Measurements from ENCODE around the gene ATXN7L1.
"Not testable (repeated sequence)": the region's sequence is repeated elsewhere in the genome, so short reads cannot be mapped to it uniquely, and the experiment has no call there.

Gene ATXN7L1

DNA sequence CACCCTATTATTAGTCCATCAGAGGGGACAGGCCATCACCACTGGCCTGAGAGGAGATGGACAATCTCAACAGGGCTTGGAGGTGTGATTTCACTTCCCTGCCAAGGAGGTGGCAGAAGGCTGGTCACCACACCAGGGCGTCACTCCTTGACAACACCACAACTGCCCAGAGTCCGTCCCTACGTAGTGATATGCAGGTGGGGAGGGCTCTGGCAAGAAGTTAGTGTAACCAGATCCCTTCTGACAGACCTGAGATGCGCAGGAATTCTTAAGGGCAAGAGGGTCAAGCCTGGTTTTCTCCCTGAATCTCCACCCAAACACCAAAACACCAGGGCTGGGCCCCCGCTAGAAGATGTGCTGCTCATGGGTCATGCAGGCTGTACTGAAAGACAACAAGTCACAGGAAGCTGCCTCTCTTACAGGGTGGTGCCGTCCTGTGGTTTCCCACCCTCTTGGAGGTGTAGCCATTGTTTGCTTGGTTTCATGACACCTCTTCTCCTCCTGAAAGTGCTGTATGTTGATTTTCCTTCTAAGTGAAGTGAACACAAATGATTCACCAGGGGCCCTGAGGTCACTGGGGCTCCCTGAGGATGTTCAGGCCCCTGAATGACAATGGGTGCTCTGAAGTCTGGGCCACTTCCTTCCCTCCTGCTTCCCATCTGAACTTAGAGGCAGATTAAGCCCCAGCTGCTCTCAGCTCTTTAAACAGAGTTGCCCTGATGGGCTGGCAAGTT, 27.1 kb downstream of the ATXN7L1 start:
- no peaks in the 10 kb centered on the region for H3K36me3 ChIP-seq (ENCODE audit: control insufficient read depth, insufficient read depth, low read length)
- H3K4me3 ChIP-seq (ENCODE audit: low read length), result no peak overlapping the region
- no peaks in the 10 kb centered on the region for H3K9me3 ChIP-seq (ENCODE audit: control insufficient read depth, low read length)
- H3K9ac ChIP-seq (ENCODE audit: low read length), result no peak overlapping the region
- H3K4me1 ChIP-seq (ENCODE audit: control insufficient read depth, insufficient read depth, low read length), result peaks cover 10% of the 10 kb centered on the region
- H3K27me3 ChIP-seq (ENCODE audit: control insufficient read depth, insufficient read depth, low read length), result no peaks in the 10 kb centered on the region

GRCh38 chr7:105846404-105846803, 30.0 kb downstream of the ATXN7L1 start:
- Histone ChIP-seq H3K9me3 (ENCODE audit: control insufficient read depth, low read length) (no peaks in the 10 kb centered on the region), H3K4me3 (ENCODE audit: low read length) (no peak overlapping the region), H3K36me3 (ENCODE audit: control insufficient read depth, insufficient read depth, low read length) (no peaks in the 10 kb centered on the region)

GRCh38 chr7:105844681-105845080, 31.7 kb downstream of the ATXN7L1 start:
- not testable (repeated sequence) for H3K9ac ChIP-seq (ENCODE audit: low read length); H3K36me3 ChIP-seq (ENCODE audit: control insufficient read depth, insufficient read depth, low read length); H3K4me3 ChIP-seq (ENCODE audit: low read length); H3K9me3 ChIP-seq (ENCODE audit: control insufficient read depth, low read length); H3K4me1 ChIP-seq (ENCODE audit: control insufficient read depth, insufficient read depth, low read length); H3K27me3 ChIP-seq (ENCODE audit: control insufficient read depth, insufficient read depth, low read length)

More at GRCh38 chr7:105846404-105846803, 30.0 kb downstream of the ATXN7L1 start:
- Histone ChIP-seq H3K4me1 (ENCODE audit: control insufficient read depth, insufficient read depth, low read length) (peaks cover 10% of the 10 kb centered on the region), H3K9ac (ENCODE audit: low read length) (no peak overlapping the region), H3K27me3 (ENCODE audit: control insufficient read depth, insufficient read depth, low read length) (no peaks in the 10 kb centered on the region)

DNA sequence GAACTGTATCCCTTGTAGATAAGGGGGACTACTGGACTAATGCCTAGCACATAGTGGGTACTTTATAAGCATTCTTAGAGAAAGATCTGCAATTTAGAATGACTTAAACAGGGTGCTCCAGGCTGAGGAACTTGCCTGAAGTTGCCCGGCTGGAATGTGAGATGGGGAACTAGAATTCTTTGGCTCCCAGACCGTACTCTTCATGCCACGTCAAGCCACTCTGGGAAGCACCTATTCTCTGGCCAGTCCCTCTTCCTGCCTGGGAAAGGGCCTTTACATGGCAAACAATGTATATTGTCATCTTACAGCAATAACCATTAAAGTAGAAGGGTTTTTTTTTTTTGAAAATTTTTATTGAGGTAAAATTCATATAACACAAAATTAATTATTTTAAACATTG, 34.5 kb downstream of the ATXN7L1 start:
- H3K4me1 ChIP-seq (ENCODE audit: control insufficient read depth, insufficient read depth, low read length), result peaks cover 16% of the 10 kb centered on the region
- no peaks in the 10 kb centered on the region for H3K27me3 ChIP-seq (ENCODE audit: control insufficient read depth, insufficient read depth, low read length)
- no peaks in the 10 kb centered on the region for H3K9me3 ChIP-seq (ENCODE audit: control insufficient read depth, low read length)
- H3K9ac ChIP-seq (ENCODE audit: low read length), result no peak overlapping the region
- no peak overlapping the region for H3K4me3 ChIP-seq (ENCODE audit: low read length)
- no peaks in the 10 kb centered on the region for H3K36me3 ChIP-seq (ENCODE audit: control insufficient read depth, insufficient read depth, low read length)

DNA sequence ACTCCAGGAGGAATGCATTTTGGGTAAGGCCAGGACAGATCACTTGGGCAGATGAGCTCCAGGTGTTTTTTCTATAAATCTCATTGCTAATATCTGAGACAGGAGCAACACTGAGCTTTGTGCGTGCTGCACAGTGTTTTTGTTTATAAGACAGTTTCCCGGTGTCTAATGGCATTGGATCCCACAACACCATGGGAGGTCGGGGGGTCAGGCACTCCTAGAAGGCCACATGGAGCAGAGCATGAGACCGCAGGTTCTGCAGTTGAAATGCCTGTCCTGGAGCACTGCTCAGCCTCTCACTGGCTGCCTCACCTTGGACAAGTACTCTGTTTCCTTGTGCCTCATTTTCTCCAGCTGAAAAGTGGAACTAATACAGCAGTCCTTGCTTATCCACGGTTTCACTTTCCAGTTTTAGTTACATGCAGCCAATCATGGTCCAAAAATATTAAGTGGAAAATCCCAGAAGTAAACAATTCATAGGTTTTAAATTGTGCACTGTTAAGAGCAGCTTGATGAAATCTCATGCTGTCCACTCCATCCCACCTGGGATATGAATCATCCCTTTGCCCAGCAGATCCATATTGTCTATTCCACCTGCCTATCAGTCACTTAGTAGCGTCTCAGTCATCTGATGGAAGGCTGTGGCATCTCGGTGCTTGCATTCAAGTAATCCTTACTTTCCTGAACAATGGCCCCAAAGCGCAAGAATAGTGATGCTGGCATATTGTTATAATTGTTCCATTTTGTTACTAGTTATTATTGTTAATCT, 35.2 kb downstream of the ATXN7L1 start:
- no peaks in the 10 kb centered on the region for H3K27me3 ChIP-seq (ENCODE audit: control insufficient read depth, insufficient read depth, low read length)
- peaks cover 16% of the 10 kb centered on the region for H3K4me1 ChIP-seq (ENCODE audit: control insufficient read depth, insufficient read depth, low read length)
- no peak overlapping the region for H3K4me3 ChIP-seq (ENCODE audit: low read length)
- H3K36me3 ChIP-seq (ENCODE audit: control insufficient read depth, insufficient read depth, low read length), result no peaks in the 10 kb centered on the region
- no peaks in the 10 kb centered on the region for H3K9me3 ChIP-seq (ENCODE audit: control insufficient read depth, low read length)
- H3K9ac ChIP-seq (ENCODE audit: low read length), result no peak overlapping the region

GRCh38 chr7:105839266-105839665, 37.1 kb downstream of the ATXN7L1 start:
- Histone ChIP-seq H3K27me3 (ENCODE audit: control insufficient read depth, insufficient read depth, low read length) (no peaks in the 10 kb centered on the region), H3K4me1 (ENCODE audit: control insufficient read depth, insufficient read depth, low read length) (peaks cover 16% of the 10 kb centered on the region), H3K9ac (ENCODE audit: low read length) (no peak overlapping the region), H3K4me3 (ENCODE audit: low read length) (no peak overlapping the region), H3K9me3 (ENCODE audit: control insufficient read depth, low read length) (no peaks in the 10 kb centered on the region), H3K36me3 (ENCODE audit: control insufficient read depth, insufficient read depth, low read length) (no peaks in the 10 kb centered on the region)

- H3K27me3 ChIP-seq (ENCODE audit: control insufficient read depth, insufficient read depth, low read length), result no peaks in the 10 kb centered on the region
- no peak overlapping the region for H3K4me3 ChIP-seq (ENCODE audit: low read length)
- H3K36me3 ChIP-seq (ENCODE audit: control insufficient read depth, insufficient read depth, low read length), result no peaks in the 10 kb centered on the region
- H3K4me1 ChIP-seq (ENCODE audit: control insufficient read depth, insufficient read depth, low read length), result peaks cover 16% of the 10 kb centered on the region
- H3K9me3 ChIP-seq (ENCODE audit: control insufficient read depth, low read length), result no peaks in the 10 kb centered on the region
- H3K9ac ChIP-seq (ENCODE audit: low read length), result no peak overlapping the region
These were observed 37.7 kb downstream of the ATXN7L1 start for GRCh38 chr7:105838627-105839231.

GRCh38 chr7:105837765-105838626, 38.4 kb downstream of the ATXN7L1 start:
- Histone ChIP-seq H3K4me3 (ENCODE audit: low read length) (no peak overlapping the region), H3K9ac (ENCODE audit: low read length) (no peak overlapping the region), H3K36me3 (ENCODE audit: control insufficient read depth, insufficient read depth, low read length) (no peaks in the 10 kb centered on the region), H3K4me1 (ENCODE audit: control insufficient read depth, insufficient read depth, low read length) (peaks cover 16% of the 10 kb centered on the region), H3K9me3 (ENCODE audit: control insufficient read depth, low read length) (no peaks in the 10 kb centered on the region), H3K27me3 (ENCODE audit: control insufficient read depth, insufficient read depth, low read length) (no peaks in the 10 kb centered on the region)

DNA sequence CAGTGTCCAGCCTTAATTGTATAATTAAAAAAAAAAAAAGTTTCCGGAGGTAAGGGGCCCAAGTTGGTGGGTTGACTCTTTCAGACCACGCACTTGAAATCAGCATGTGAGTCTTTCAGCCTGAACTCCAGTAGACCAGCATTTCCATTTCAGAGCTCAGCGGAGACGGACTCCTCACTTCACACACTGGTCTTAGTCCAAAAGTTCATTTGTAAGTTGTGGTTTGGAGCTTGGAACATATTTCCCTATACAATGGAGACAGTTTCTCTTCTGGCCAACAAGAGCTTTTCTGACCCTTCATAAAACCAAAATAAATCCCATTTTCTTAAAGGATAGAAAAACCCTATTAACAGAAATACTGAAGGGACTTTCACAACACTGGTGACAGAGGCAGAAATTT, 41.0 kb downstream of the ATXN7L1 start:
- Histone ChIP-seq H3K4me1 (ENCODE audit: control insufficient read depth, insufficient read depth, low read length) (peaks cover 24% of the 10 kb centered on the region), H3K27me3 (ENCODE audit: control insufficient read depth, insufficient read depth, low read length) (no peaks in the 10 kb centered on the region), H3K9me3 (ENCODE audit: control insufficient read depth, low read length) (no peaks in the 10 kb centered on the region), H3K36me3 (ENCODE audit: control insufficient read depth, insufficient read depth, low read length) (no peaks in the 10 kb centered on the region), H3K4me3 (ENCODE audit: low read length) (no peak overlapping the region), H3K9ac (ENCODE audit: low read length) (no peak overlapping the region)

DNA sequence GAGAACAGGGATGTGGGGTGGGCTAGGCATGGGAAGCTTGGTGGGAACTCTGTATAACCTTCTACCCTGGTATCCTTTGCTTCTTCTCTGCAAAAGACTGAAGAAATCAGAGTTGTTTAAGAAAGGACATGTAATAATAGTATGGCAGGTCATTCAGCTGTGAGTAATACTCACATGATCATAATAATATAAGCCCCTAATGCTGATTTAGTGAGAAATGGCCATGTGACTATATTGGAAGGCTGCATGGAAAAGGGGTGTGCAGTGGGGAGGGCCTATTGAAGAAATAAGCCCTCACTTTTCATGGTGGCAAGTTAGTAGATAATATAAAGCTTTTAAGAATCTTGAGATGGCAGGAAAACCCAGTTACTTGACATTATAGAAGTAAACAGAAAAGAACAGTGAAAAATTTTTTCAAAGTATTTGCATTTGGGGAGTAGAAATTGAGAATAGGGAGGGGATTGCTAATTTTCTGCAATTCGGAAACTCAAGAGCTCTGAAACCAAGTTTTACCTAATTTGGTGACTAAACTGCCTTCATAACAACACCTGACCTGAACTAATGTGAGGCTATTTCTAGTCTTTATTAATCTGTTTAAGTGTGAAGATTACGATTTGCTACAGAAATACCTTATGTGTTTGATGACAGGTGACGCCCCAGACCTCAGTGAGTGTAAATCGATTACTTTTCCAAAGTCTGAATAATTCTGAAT, 44.4 kb downstream of the ATXN7L1 start:
- no peaks in the 10 kb centered on the region for H3K9me3 ChIP-seq (ENCODE audit: control insufficient read depth, low read length)
- H3K4me3 ChIP-seq (ENCODE audit: low read length), result no peak overlapping the region
- no peak overlapping the region for H3K9ac ChIP-seq (ENCODE audit: low read length)
- peaks cover 24% of the 10 kb centered on the region for H3K4me1 ChIP-seq (ENCODE audit: control insufficient read depth, insufficient read depth, low read length)
- H3K27me3 ChIP-seq (ENCODE audit: control insufficient read depth, insufficient read depth, low read length), result no peaks in the 10 kb centered on the region
- H3K36me3 ChIP-seq (ENCODE audit: control insufficient read depth, insufficient read depth, low read length), result no peaks in the 10 kb centered on the region

DNA sequence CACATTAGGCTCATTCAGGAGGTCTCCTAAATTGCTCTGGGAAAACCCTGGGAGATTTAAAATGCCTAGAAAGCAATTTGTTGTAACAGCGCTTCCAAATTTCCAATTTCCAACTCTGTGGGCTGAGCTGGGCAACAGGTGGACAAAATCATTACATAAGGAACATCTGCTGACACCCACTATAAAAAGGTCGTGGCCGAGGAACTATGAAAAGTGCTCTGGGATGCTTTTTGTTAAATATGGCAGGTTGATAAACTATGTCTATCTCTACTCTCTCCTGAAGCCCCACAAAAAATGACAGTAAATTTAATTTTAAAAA, 45.1 kb downstream of the ATXN7L1 start:
- H3K9me3 ChIP-seq (ENCODE audit: control insufficient read depth, low read length), result no peaks in the 10 kb centered on the region
- peaks cover 24% of the 10 kb centered on the region for H3K4me1 ChIP-seq (ENCODE audit: control insufficient read depth, insufficient read depth, low read length)
- H3K36me3 ChIP-seq (ENCODE audit: control insufficient read depth, insufficient read depth, low read length), result no peaks in the 10 kb centered on the region
- H3K9ac ChIP-seq (ENCODE audit: low read length), result no peak overlapping the region
- no peak overlapping the region for H3K4me3 ChIP-seq (ENCODE audit: low read length)
- H3K27me3 ChIP-seq (ENCODE audit: control insufficient read depth, insufficient read depth, low read length), result no peaks in the 10 kb centered on the region
